ENCODE data around the gene PTCD1. TPM values are rescaled to one million over a fixed set of nuclear protein-coding genes. Genes with fewer than 3 reads are reported as not detected.

The PTCD1 gene
- total and polyA plus RNA-seq, 9 of the 15 experiments (the other 6 are each of a cell fraction or from before 2014, with no cell fraction given) = 0.46 to 17.1 (median 6.2) TPM

- TF ChIP-seq MGA (IDR thresholded peaks at IDR 0.05) (no peak), BCLAF1 (IDR thresholded peaks at IDR 0.05; ENCODE audit: borderline replicate concordance in 1 of 2, control insufficient read depth in 1 of 2, low read depth in 2 of 2, low read length in 1 of 2) (no peak), RFX1 (IDR thresholded peaks at IDR 0.05) (no peak), MAZ (CRISPR knock-in tag; conservative IDR thresholded peaks at IDR 0.05 in 1 of 2, IDR thresholded peaks at IDR 0.05 in 1 of 2) (peak; percentile 96 to 97), GMEB1 (CRISPR knock-in tag; IDR thresholded peaks at IDR 0.05) (no peak), ELF2 (CRISPR knock-in tag; IDR thresholded peaks at IDR 0.05) (peak; percentile 77), KLF6 (CRISPR knock-in tag; IDR thresholded peaks at IDR 0.05; ENCODE audit: borderline replicate concordance) (no peak), PPARD (CRISPR knock-in tag; IDR thresholded peaks at IDR 0.05) (no peak), ZNF212 (CRISPR knock-in tag; IDR thresholded peaks at IDR 0.05) (no peak), RBM34 (IDR thresholded peaks at IDR 0.05; ENCODE audit: borderline replicate concordance, insufficient read depth, low read length) (no peak)
Measured at GRCh38 chr7:99375070-99375807, 63.4 kb downstream of the PTCD1 start (continued).
